GM18951 (cell line): ENCODE results near the gene WWP2.
"Not testable (repeated sequence)": the region's sequence is repeated elsewhere in the genome, so short reads cannot be mapped to it uniquely, and the experiment has no call there.

Experiments
- POLR2A ChIP-seq: IDR thresholded peaks from 4 replicates; pipeline ENCODE4 v1.6.1; 2011; ENCODE audit warnings: mild to moderate bottlenecking; ENCODE audit not compliant: insufficient read length, insufficient read depth; ENCODE audit errors: extremely low read depth
- in situ Hi-C: fragments of 300-500 bp; cut with MboI; formaldehyde crosslinking; loops from one replicate; pipeline ENCODE4 v1.12.0; 2022; ENCODE audit warnings: low sequenced_read_pairs, mixed read lengths, inconsistent platforms; ENCODE audit not compliant: unreplicated experiment

The WWP2 gene

GRCh38 chr16:69762814-69763598, 874 bp downstream of the WWP2 start:
- no peak for TF ChIP-seq POLR2A
- in situ Hi-C loops, result no loop called here

- in situ Hi-C loops, result no loop called here
- TF ChIP-seq POLR2A, result no peak
Measured at GRCh38 chr16:69763599-69763942, 1.4 kb downstream of the WWP2 start.

- in situ Hi-C loops, result no loop called here
- no peak for TF ChIP-seq POLR2A
Measured at GRCh38 chr16:69767459-69768229, 5.5 kb downstream of the WWP2 start.

- in situ Hi-C loops, result no loop called here
- no peak for TF ChIP-seq POLR2A
Measured at GRCh38 chr16:69768666-69769065, 6.5 kb downstream of the WWP2 start.

GRCh38 chr16:69769404-69769803, 7.3 kb downstream of the WWP2 start:
- in situ Hi-C loops, result no loop called here

GRCh38 chr16:69771651-69771967, 9.5 kb downstream of the WWP2 start:
- TF ChIP-seq POLR2A, result no peak

More at GRCh38 chr16:69769404-69769803, 7.3 kb downstream of the WWP2 start:
- no peak for TF ChIP-seq POLR2A

GRCh38 chr16:69773260-69773947, 11.3 kb downstream of the WWP2 start:
- TF ChIP-seq POLR2A, result no peak
- in situ Hi-C loops, result no loop called here

More at GRCh38 chr16:69771651-69771967, 9.5 kb downstream of the WWP2 start:
- in situ Hi-C loops, result no loop called here

- in situ Hi-C loops, result no loop called here
- TF ChIP-seq POLR2A, result no peak
Measured at GRCh38 chr16:69775563-69775962, 13.4 kb downstream of the WWP2 start.

- in situ Hi-C loops, result no loop called here
- TF ChIP-seq POLR2A, result no peak
Measured at GRCh38 chr16:69779724-69780123, 17.6 kb downstream of the WWP2 start.

GRCh38 chr16:69781118-69781517, 19.0 kb downstream of the WWP2 start:
- no peak for TF ChIP-seq POLR2A
- in situ Hi-C loops, result no loop called here

GRCh38 chr16:69784586-69784985, 22.5 kb downstream of the WWP2 start:
- no peak for TF ChIP-seq POLR2A
- in situ Hi-C loops, result no loop called here

GRCh38 chr16:69787883-69788282, 25.8 kb downstream of the WWP2 start:
- no peak for TF ChIP-seq POLR2A
- in situ Hi-C loops, result no loop called here

GRCh38 chr16:69791391-69791847, 29.3 kb downstream of the WWP2 start:
- in situ Hi-C loops, result not testable (repeated sequence)
